GM12874 (cell line): ENCODE measurements around the gene SEMA5B.

ENCODE experiments used
- TF ChIP-seq, protein P1 (sequence below): IDR thresholded peaks from 2 replicates; pipeline ENCODE4 v1.5.1; 2011; ENCODE audit warnings: low read depth, mild to moderate bottlenecking, control low read depth, low read length, moderate library complexity; ENCODE audit not compliant: insufficient read depth

The SEMA5B gene

GRCh38 chr3:123054109-123054778, 26.7 kb upstream of the SEMA5B start:
- TF ChIP-seq, protein P1, sequence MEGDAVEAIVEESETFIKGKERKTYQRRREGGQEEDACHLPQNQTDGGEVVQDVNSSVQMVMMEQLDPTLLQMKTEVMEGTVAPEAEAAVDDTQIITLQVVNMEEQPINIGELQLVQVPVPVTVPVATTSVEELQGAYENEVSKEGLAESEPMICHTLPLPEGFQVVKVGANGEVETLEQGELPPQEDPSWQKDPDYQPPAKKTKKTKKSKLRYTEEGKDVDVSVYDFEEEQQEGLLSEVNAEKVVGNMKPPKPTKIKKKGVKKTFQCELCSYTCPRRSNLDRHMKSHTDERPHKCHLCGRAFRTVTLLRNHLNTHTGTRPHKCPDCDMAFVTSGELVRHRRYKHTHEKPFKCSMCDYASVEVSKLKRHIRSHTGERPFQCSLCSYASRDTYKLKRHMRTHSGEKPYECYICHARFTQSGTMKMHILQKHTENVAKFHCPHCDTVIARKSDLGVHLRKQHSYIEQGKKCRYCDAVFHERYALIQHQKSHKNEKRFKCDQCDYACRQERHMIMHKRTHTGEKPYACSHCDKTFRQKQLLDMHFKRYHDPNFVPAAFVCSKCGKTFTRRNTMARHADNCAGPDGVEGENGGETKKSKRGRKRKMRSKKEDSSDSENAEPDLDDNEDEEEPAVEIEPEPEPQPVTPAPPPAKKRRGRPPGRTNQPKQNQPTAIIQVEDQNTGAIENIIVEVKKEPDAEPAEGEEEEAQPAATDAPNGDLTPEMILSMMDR: no peak

- TF ChIP-seq, protein P1: no peak
Measured at GRCh38 chr3:123053107-123053506, 25.5 kb upstream of the SEMA5B start.

DNA sequence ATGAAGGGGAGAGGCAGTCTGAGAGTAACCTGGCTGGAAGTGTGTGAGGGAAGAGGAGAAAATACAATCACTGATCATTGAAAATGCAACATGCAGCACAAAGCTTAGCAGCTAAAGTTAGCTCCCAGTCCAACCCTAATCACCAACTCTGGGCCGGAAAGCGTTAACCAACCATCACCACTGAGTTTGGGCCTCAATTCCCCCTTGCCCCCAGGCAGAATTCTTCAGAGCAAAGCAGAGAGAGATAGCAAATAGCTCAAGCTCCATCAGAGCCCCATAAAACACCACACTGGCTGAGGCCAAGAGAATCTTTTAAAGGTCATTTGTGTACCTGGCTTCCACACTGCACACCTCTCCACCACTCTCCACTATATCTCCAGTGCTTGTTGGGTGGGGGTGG, 23.1 kb upstream of the SEMA5B start:
- TF ChIP-seq, protein P1: no peak

DNA sequence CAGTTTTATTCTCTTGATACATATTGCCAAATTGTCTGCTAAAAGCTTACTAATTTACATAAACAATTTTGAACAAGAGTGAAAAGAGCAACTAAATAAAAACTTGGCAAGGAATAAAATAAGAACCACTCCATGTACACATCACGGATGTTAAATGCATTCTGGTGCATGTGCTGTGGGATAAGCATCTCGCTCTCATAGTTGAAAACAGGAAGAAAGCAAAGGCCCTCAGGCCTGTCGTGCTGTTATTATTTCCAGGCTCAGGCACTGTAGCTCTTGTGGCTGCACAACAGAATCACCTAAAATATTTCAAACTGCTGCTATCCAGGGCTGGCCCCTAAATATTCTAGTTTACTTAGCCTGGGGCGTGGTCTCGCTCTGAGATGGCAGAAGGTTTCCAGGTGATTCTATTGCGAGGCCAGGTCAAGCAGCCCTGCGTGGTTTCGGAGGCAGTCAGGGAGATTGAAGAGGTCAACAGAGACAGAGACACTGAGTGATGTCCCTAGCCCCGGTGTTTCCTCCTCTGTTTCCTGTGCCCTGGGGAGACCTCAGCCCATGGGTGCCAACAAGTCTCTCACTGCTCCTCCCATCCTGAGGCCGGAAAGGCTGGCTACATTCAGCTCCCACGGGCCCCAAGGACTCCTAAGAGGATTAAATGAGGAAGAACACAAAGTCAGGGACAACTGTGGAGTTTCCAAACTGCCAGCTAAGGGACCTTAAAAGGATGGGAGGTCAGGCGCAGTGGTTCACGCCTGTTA, 21.1 kb upstream of the SEMA5B start:
- TF ChIP-seq, protein P1: no peak

GRCh38 chr3:123047062-123047319, 19.4 kb upstream of the SEMA5B start:
- TF ChIP-seq, protein P1: no peak

DNA sequence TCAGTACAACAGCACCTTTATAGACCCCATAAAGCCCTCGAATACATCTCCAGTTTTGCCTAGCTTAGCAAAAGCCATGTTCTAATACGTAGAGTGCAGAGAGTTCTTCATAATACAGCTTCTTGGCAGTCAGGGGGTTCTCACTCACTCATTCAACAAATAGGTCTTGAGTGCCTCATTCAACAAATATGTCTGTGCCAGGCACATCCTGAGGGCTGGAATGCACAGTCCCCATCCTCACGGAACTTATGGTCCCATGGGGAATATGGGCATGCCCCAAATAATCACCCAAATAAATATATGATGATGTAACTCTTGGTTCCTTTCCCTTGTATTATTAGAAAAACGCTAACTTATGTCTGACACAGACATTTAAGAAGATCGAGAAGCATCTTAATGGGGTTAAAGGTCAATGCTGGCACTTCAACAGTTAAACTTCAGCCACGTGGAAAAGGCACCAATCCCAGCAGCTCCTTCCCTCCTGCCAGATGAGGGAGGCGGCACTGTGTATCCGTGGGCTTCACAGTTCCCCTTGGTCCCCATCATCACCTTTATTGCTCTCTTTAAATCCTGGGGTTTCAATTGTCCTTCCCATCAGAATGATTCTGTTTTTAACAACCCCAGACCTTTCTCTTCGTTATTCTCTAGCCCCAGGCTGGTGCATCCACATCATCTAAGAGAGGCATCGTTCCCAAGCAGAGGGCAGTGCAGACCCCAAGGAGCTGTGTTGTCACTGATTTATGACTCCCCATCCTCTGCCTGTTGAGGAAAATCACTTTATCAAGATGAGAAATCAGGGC, 18.9 kb upstream of the SEMA5B start:
- TF ChIP-seq, protein P1: no peak

DNA sequence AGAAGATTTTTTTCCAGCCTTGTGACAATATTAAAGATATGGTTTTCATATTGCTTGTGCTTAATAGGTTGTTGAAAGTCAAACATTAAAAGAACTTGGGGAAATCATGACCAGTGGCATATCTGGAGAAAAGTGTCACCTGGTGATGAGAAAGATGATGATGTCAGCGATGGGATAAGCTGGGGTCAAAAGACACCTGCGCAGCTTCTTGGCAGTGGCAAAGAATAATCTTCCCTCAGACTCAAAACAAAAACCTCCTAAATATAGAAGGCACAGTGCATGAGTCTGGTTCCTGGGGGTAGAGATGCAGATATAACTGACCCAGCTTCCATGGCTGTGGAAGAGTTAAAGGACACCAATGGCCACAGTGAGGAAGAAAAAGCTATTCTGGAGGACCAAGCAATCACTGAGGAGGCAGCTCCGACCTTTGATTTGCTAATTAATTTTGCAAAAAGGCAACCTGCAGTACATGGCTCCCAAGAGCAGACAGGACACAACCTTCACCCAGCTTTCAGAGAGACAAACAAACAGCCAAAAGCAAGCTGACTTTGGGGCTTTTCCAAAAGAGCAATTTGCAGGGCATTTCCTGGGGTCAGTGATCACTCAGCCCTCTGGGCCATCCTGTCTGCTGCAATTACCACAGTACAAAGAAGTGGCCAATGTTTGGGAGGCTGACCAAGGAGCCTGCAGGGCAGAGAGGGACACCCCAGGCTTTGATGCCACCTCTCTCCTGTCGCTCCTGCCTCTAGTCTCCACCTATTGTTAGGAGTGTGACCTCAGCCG, 17.6 kb upstream of the SEMA5B start:
- TF ChIP-seq, protein P1: no peak
